Parathyroid adenoma (tissue), 2 donors: Measurements from ENCODE around the gene SLC35F5.
"Not testable (repeated sequence)": the region's sequence is repeated elsewhere in the genome, so short reads cannot be mapped to it uniquely, and the experiment has no call there.

Experiments
- H2AFZ ChIP-seq: fragments of 300-600 bp; sonication (generic); one replicate; pipeline ENCODE4 v1.7.0; 2017; ENCODE audit warnings: antibody characterized with exemption, mild to moderate bottlenecking
- H3K27ac ChIP-seq: fragments of 300-600 bp; sonication (generic); one replicate; pipeline ENCODE4 v1.7.0; 2017
- H3K27me3 ChIP-seq: fragments of 300-600 bp; sonication (generic); one replicate; pipeline ENCODE4 v1.7.0; 2017; ENCODE audit warnings: low read length; ENCODE audit not compliant: control insufficient read depth, insufficient read depth
- H3K36me3 ChIP-seq: fragments of 300-600 bp; sonication (generic); one replicate; pipeline ENCODE4 v1.7.0; 2017; ENCODE audit warnings: low read length; ENCODE audit not compliant: control insufficient read depth, insufficient read depth
- H3K4me1 ChIP-seq: fragments of 300-600 bp; sonication (generic); one replicate; pipeline ENCODE4 v1.7.0; 2017; ENCODE audit warnings: control low read depth
- H3K4me2 ChIP-seq: fragments of 300-600 bp; sonication (generic); one replicate; pipeline ENCODE4 v1.7.0; 2017; ENCODE audit warnings: low read length
- H3K4me3 ChIP-seq: fragments of 300-600 bp; sonication (generic); one replicate; pipeline ENCODE4 v1.7.0; 2017; ENCODE audit warnings: low read depth, low read length
- H3K79me2 ChIP-seq: fragments of 300-600 bp; sonication (generic); one replicate; pipeline ENCODE4 v1.7.0; 2017; ENCODE audit warnings: control low read depth
- H3K9ac ChIP-seq: fragments of 300-600 bp; sonication (generic); one replicate; pipeline ENCODE4 v1.7.0; 2017; ENCODE audit warnings: mild to moderate bottlenecking
- H3K9me3 ChIP-seq: fragments of 300-600 bp; sonication (generic); one replicate; pipeline ENCODE4 v1.7.0; 2017; ENCODE audit warnings: low read length; ENCODE audit not compliant: control insufficient read depth
- TF ChIP-seq, protein P1 (sequence below): fragments of 300-600 bp; sonication (generic); IDR thresholded peaks from one replicate; pipeline ENCODE4 v1.7.0; 2017; ENCODE audit warnings: antibody characterized with exemption, mild to moderate bottlenecking
- donor health status: primary hyperparathyroidism.

SLC35F5 gene

DNA sequence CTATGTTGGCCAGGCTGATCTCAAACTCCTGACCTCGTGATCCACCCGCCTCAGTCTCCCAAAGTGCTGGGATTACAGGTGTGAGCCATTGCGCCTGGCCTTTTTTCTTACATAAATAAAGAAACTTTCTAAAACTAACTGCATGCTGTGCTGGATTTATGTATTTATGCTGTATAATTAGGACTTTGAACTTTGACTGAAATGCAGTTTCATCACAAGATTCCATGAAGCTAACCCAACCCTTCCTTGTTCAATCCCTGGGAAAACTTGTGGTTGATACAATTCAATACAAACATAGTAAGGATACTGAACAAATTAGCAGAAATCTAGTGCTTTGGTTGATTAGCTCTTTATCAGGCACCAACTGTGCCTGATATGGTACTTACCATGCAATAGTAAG lies 20.9 kb upstream of the SLC35F5 start:
- TF ChIP-seq, protein P1, sequence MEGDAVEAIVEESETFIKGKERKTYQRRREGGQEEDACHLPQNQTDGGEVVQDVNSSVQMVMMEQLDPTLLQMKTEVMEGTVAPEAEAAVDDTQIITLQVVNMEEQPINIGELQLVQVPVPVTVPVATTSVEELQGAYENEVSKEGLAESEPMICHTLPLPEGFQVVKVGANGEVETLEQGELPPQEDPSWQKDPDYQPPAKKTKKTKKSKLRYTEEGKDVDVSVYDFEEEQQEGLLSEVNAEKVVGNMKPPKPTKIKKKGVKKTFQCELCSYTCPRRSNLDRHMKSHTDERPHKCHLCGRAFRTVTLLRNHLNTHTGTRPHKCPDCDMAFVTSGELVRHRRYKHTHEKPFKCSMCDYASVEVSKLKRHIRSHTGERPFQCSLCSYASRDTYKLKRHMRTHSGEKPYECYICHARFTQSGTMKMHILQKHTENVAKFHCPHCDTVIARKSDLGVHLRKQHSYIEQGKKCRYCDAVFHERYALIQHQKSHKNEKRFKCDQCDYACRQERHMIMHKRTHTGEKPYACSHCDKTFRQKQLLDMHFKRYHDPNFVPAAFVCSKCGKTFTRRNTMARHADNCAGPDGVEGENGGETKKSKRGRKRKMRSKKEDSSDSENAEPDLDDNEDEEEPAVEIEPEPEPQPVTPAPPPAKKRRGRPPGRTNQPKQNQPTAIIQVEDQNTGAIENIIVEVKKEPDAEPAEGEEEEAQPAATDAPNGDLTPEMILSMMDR: no peak
- no peak overlapping the region for H3K27ac ChIP-seq
- no peaks in the 10 kb centered on the region for H3K36me3 ChIP-seq

DNA sequence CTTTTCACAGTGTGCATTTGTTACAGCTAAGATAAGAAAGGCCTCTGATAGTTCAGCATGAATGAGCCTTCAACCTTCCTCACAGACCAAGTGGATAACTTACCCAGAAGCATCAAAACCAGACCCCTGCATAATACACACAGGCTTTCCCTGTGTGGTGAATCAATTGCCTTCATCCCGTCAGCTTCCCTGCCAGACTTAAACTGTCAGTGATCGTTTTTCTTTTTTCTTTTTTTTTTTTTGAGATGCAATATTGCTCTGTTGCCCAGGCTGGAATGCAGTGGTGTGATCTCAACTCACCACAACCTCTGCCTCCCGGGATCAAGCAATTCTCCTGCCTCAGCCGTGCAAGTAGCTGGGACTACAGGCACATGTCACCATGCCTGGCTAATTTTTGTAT lies 20.5 kb upstream of the SLC35F5 start:
- Histone ChIP-seq H3K4me1 (no peaks in the 10 kb centered on the region), H3K9ac (no peak overlapping the region), H3K27me3 (no peaks in the 10 kb centered on the region), H3K4me2 (no peak overlapping the region), H3K27ac (no peak overlapping the region), H3K9me3 (no peaks in the 10 kb centered on the region), H3K4me3 (no peak overlapping the region), H3K36me3 (no peaks in the 10 kb centered on the region), H3K79me2 (no peaks in the 10 kb centered on the region), H2AFZ (no peak overlapping the region)
- TF ChIP-seq, protein P1: no peak

More for the DNA sequence above, 20.9 kb upstream of the SLC35F5 start:
- Histone ChIP-seq H3K79me2 (no peaks in the 10 kb centered on the region), H3K4me1 (no peaks in the 10 kb centered on the region), H3K4me2 (no peak overlapping the region), H3K9ac (no peak overlapping the region), H2AFZ (no peak overlapping the region), H3K4me3 (no peak overlapping the region), H3K27me3 (no peaks in the 10 kb centered on the region), H3K9me3 (no peaks in the 10 kb centered on the region)

DNA sequence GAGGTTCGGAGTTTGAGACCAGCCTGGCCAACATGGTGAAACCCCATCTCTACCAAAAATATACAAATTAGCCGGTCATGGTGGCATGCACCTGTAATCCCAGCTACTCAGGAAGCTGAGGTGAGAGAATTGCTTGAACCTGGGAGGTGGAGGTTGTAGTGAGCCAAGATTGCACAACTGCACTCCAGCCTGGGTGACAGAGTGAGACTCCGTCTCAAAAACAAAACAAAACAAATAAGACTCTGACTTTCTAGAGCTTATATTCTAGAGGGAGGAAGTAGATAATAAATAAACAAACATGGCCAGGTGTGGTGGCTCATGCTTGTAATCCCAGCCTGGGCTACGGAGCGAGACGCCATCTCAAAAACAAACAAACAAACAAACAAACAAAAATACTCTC lies 18.2 kb upstream of the SLC35F5 start:
- H3K4me1 ChIP-seq, H3K79me2 ChIP-seq, H3K27me3 ChIP-seq, H3K9ac ChIP-seq, H3K36me3 ChIP-seq, H3K4me3 ChIP-seq, H3K27ac ChIP-seq, H3K4me2 ChIP-seq, H2AFZ ChIP-seq, H3K9me3 ChIP-seq: not testable (repeated sequence)

DNA sequence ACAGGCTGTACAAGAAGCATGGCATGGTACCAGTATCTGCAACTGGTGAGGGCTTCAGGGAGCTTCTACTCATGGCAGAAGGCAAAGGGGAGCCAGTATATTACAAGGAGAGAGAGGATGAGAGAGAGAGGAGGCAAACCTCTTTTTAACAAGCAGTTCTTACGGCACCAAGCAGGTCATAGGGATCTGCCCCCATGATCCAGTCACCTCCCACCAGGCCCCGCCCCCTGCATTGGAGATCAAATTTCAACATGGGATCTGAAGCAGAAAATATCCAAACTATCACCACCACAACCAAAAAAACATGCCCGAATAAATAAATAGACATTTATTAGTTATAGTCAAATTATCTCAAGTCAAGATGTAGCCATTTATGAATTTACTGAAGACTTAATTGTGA lies 14.5 kb upstream of the SLC35F5 start:
- Histone ChIP-seq H3K4me2 (no peak overlapping the region), H3K9me3 (no peaks in the 10 kb centered on the region), H3K9ac (no peak overlapping the region), H2AFZ (no peak overlapping the region), H3K4me1 (no peaks in the 10 kb centered on the region), H3K79me2 (no peaks in the 10 kb centered on the region), H3K27ac (no peak overlapping the region), H3K36me3 (no peaks in the 10 kb centered on the region), H3K4me3 (no peak overlapping the region), H3K27me3 (no peaks in the 10 kb centered on the region)
- TF ChIP-seq, protein P1: no peak

DNA sequence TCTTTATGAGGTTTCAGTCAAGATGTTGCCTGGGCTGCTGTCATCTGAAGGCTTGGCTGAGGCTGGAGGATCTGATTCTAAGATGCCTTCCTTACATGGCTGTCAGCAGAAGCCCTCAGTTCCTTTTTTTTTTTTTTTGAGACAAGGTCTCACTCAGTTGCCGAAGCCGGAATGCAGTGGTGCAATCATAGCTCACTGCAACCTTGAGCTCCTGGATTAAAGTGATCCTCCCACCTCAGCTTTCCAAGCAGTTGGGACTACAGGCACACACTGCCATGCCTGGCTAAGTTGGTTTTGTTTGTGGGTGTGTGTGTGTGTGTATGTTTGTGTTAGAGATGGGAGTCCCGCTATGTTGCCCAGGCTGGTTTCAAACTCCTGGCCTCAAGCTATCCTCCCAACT lies 13.1 kb upstream of the SLC35F5 start:
- no peaks in the 10 kb centered on the region for H3K4me1 ChIP-seq
- H3K4me2 ChIP-seq: no peak overlapping the region
- no peak overlapping the region for H3K27ac ChIP-seq
- no peaks in the 10 kb centered on the region for H3K9me3 ChIP-seq
- TF ChIP-seq, protein P1: no peak
- no peaks in the 10 kb centered on the region for H3K36me3 ChIP-seq
- no peak overlapping the region for H2AFZ ChIP-seq
- no peak overlapping the region for H3K4me3 ChIP-seq
- H3K9ac ChIP-seq: no peak overlapping the region
- no peaks in the 10 kb centered on the region for H3K27me3 ChIP-seq
- H3K79me2 ChIP-seq: no peaks in the 10 kb centered on the region
